Tibial artery (tissue), 4 donors: ENCODE data around the gene NECAB3.

Experiments
- DNase-seq, 2 donors: peaks; one replicate each; pipeline ENCODE4 v3.0.0-alpha.2; 2019
- H3K27ac ChIP-seq, 2 donors: fragments of 200-600 bp; sonication (generic) in 1 of 2; 1 replicate in 1 of 2; 2 replicates in 1 of 2; pipeline ENCODE4 v1.5.1; 2018 to 2019; ENCODE audit warnings: mild to moderate bottlenecking in 1 of 2
- H3K27me3 ChIP-seq, 2 donors: fragments of 200-600 bp; sonication (generic) in 1 of 2; one replicate each; pipeline versions ENCODE4 v1.5.1 to v1.6.0; 2016 to 2019
- H3K36me3 ChIP-seq, 3 donors: fragments of 200-600 bp; sonication (generic) in 2 of 3; one replicate each; pipeline ENCODE4 v1.5.1; 2016 to 2019; ENCODE audit warnings: mild to moderate bottlenecking in 2 of 3
- H3K4me1 ChIP-seq, 4 donors: fragments of 200-600 bp; sonication (generic) in 2 of 4; 1 replicate in 3 of 4; 2 replicates in 1 of 4; pipeline ENCODE4 v1.5.1; 2016 to 2019
- H3K4me3 ChIP-seq, 2 donors: fragments of 200-600 bp; sonication (generic) in 1 of 2; 1 replicate in 1 of 2; 2 replicates in 1 of 2; pipeline ENCODE4 v1.5.1; 2018 to 2019; ENCODE audit warnings: mild to moderate bottlenecking in 2 of 2
- H3K9me3 ChIP-seq, 3 donors: fragments of 200-600 bp; sonication (generic) in 1 of 3; one replicate each; pipeline ENCODE4 v1.5.1; 2016 to 2019
- CTCF ChIP-seq, 2 experiments: fragments of 200-600 bp in 1 of 2; fragments of 450-650 bp in 1 of 2; IDR thresholded peaks; one replicate each; pipeline ENCODE4 v1.5.1; 2017 to 2019; ENCODE audit warnings: antibody characterized with exemption in 2 of 2, mild to moderate bottlenecking in 1 of 2, moderate library complexity in 1 of 2
- intact Hi-C: fragments of 100-400 bp; cut with DNase I; formaldehyde crosslinking; loops from one replicate; pipeline ENCODE4 v1.15.0; 2023; ENCODE audit warnings: low total_unique reads

The NECAB3 gene

GRCh38 chr20:33687993-33688937, 14.0 kb upstream of the NECAB3 start:
- no peaks in the 10 kb centered on the region for H3K27me3 ChIP-seq
- no peak for DNase-seq
- H3K9me3 ChIP-seq, result no peaks in the 10 kb centered on the region
- H3K4me3 ChIP-seq, result no peak overlapping the region
- H3K36me3 ChIP-seq, result no peaks in the 10 kb centered on the region
- intact Hi-C loops, result loop anchor here (10.0 kb wide), 1 partner anchor 47 kb away; the partner anchor contains the start of gene ZNF341
- no peak for TF ChIP-seq CTCF (IDR thresholded peaks at IDR 0.05)
- no peak overlapping the region for H3K27ac ChIP-seq
- peaks cover 0 to 19% (median 10%) of the 10 kb centered on the region in 4 donors for H3K4me1 ChIP-seq

GRCh38 chr20:33687370-33687915, 13.2 kb upstream of the NECAB3 start:
- Histone ChIP-seq H3K4me3 (no peak overlapping the region), H3K36me3 (no peaks in the 10 kb centered on the region), H3K9me3 (no peaks in the 10 kb centered on the region), H3K27ac (no peak overlapping the region), H3K4me1 (peaks cover 0 to 19% (median 10%) of the 10 kb centered on the region in 4 donors), H3K27me3 (no peaks in the 10 kb centered on the region)
- DNase-seq, result no peak
- intact Hi-C loops, result loop anchor here (10.0 kb wide), 1 partner anchor 47 kb away; the partner anchor contains the start of gene ZNF341
- no peak for TF ChIP-seq CTCF (IDR thresholded peaks at IDR 0.05)

- H3K27ac ChIP-seq, result peak overlapping the region; percentile 61 to 69
- no peaks in the 10 kb centered on the region for H3K9me3 ChIP-seq
- no peaks in the 10 kb centered on the region for H3K36me3 ChIP-seq
- H3K27me3 ChIP-seq, result no peaks in the 10 kb centered on the region
- no peak for TF ChIP-seq CTCF (IDR thresholded peaks at IDR 0.05)
- no peak for DNase-seq
- H3K4me3 ChIP-seq, result peak overlapping the region; percentile 48
- intact Hi-C loops, result loop anchor here (10.0 kb wide), 1 partner anchor 48 kb away; the partner anchor contains the start of gene ZNF341
- H3K4me1 ChIP-seq, result peaks cover 0 to 20% (median 10%) of the 10 kb centered on the region in 4 donors
These were observed 12.7 kb upstream of the NECAB3 start for GRCh38 chr20:33686984-33687366.

GRCh38 chr20:33686100-33686983, 12.1 kb upstream of the NECAB3 start, which contains the start of gene E2F1:
Gene E2F1, minus strand, starts transcription at chr20:33686385. Its CDS starts 121 bp downstream, at chr20:33686264.
- Histone ChIP-seq H3K27ac (peak within 1 kb of the TSS; percentile 61 to 69), H3K4me1 (peaks cover 0 to 26% (median 15%) of the 10 kb centered on the region in 4 donors), H3K27me3 (no peaks in the 10 kb centered on the region), H3K36me3 (no peaks in the 10 kb centered on the region), H3K4me3 (peak within 1 kb of the TSS; percentile 48), H3K9me3 (no peaks in the 10 kb centered on the region)
- TF ChIP-seq CTCF (IDR thresholded peaks at IDR 0.05), result peak; percentile 42 to 51
- DNase-seq, result peak; percentile 93 to 97
- intact Hi-C loops, result loop anchor here (10.0 kb wide), 1 partner anchor 48 kb away; the partner anchor contains the start of gene ZNF341
